DMS114 treated with DMSO at 0.1 percent for 48 hours (cell line): ENCODE results near the gene DENND5A.
"Not testable (repeated sequence)": the region's sequence is repeated elsewhere in the genome, so short reads cannot be mapped to it uniquely, and the experiment has no call there.

Experiments used
- DNase-seq: peaks from one replicate; lab custom pipeline; 2025; ENCODE audit not compliant: unreplicated experiment; lab: John Stamatoyannopoulos, UW

DENND5A gene

GRCh38 chr11:9179141-9179540 lies 86.0 kb downstream of the DENND5A start:
- DNase-seq, result no peak

GRCh38 chr11:9178716-9179115 lies 86.4 kb downstream of the DENND5A start:
- no peak for DNase-seq

- no peak for DNase-seq
Observed at GRCh38 chr11:9177438-9178091, 87.6 kb downstream of the DENND5A start.

GRCh38 chr11:9176550-9176949 lies 88.6 kb downstream of the DENND5A start:
- no peak for DNase-seq

GRCh38 chr11:9176136-9176535 lies 89.0 kb downstream of the DENND5A start:
- DNase-seq, result no peak

GRCh38 chr11:9172389-9172788 lies 92.8 kb downstream of the DENND5A start:
- DNase-seq, result no peak

GRCh38 chr11:9170450-9170849 lies 94.7 kb downstream of the DENND5A start:
- no peak for DNase-seq

GRCh38 chr11:9169595-9170295 lies 95.4 kb downstream of the DENND5A start:
- DNase-seq, result no peak

- not testable (repeated sequence) for DNase-seq
Observed at GRCh38 chr11:9161991-9162390, 103.2 kb downstream of the DENND5A start.

GRCh38 chr11:9160166-9160565 lies 105.0 kb downstream of the DENND5A start:
- DNase-seq, result no peak

- DNase-seq, result no peak
Observed at GRCh38 chr11:9158898-9159391, 106.2 kb downstream of the DENND5A start.

- DNase-seq, result no peak
Observed at GRCh38 chr11:9155930-9156329, 109.2 kb downstream of the DENND5A start.

- DNase-seq, result no peak
Observed at GRCh38 chr11:9153651-9154050, 111.5 kb downstream of the DENND5A start.

GRCh38 chr11:9151631-9152030 lies 113.5 kb downstream of the DENND5A start:
- DNase-seq, result no peak

- no peak for DNase-seq
Observed at GRCh38 chr11:9150926-9151325, 114.2 kb downstream of the DENND5A start.

- DNase-seq, result no peak
Observed at GRCh38 chr11:9150501-9150900, 114.6 kb downstream of the DENND5A start.

- DNase-seq, result no peak
Observed at GRCh38 chr11:9148727-9149126, 116.4 kb downstream of the DENND5A start.

GRCh38 chr11:9148035-9148434 lies 117.1 kb downstream of the DENND5A start:
- no peak for DNase-seq

- DNase-seq, result no peak
Observed at GRCh38 chr11:9146477-9146876, 118.7 kb downstream of the DENND5A start.

GRCh38 chr11:9145283-9145682 lies 119.9 kb downstream of the DENND5A start:
- DNase-seq, result no peak

- no peak for DNase-seq
Observed at GRCh38 chr11:9144828-9145227, 120.3 kb downstream of the DENND5A start.

GRCh38 chr11:9143721-9144120 lies 121.4 kb downstream of the DENND5A start:
- no peak for DNase-seq

- DNase-seq, result no peak
Observed at GRCh38 chr11:9142732-9143131, 122.4 kb downstream of the DENND5A start.
